ENCODE data around the gene PRX.
"Not testable (repeated sequence)": the region's sequence is repeated elsewhere in the genome, so short reads cannot be mapped to it uniquely, and the experiment has no call there.

The PRX gene

DNA sequence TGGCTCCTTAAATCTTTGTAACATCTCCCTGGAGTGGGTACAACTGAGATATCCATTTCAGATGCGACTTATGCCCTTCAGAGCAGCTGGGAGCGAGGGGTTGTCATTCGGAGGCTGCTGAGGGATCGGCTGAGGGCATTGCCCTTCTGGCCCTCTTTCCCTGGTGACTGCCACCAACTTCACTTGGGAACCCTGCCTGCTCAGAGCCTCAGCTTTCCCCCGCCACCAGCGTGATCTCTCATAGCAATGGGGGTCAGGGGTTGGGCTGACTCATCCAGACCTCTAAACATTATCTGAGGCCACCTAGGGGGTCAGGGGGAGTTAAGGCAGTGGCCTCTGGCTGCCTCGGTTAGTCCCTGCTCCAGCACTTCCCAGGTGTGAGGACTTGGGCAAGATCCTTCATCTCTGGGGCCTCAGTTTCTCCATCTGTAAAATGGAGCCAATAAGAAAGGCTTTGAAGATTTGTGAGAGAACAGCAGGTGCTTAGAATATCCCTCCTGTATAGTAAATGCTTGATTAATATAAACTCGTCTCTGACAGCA lies 1.1 kb downstream of the PRX start:
- no peak for DNase-seq

DNA sequence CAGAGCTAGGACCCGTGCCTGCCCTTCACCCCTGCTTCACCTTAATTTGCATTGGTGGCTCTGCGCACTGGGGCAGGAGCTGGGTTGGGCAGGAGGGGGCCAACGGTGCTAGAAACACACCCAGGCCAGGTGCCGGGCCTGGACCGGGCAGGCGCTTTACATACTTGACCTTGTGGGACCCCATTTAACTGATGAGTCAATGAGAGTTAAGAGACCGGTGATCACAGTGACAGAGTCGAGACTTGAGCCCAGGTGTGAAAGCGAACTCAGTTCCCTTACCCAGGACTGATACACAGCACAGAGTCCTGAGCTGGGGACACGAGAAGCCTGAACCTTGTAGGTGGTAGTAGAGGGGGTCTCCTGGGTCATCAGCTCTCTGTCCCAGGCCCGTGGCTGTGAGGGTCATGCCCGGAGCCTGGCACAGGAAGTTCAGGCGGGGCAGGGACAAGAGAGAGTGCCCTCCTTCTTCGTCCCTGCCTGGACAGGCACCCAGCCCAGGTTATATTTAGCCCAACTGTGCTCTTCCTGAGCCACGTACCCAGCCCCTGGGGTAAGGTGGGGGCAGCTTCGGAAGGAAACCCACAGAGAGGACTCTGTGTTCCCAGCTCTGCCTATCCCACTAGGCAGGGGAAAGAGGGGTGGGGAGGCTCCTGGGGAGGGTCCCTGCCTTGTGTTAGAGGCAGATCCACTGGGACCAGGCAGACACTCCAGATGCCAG lies 1.9 kb downstream of the PRX start:
- no peak for DNase-seq

DNA sequence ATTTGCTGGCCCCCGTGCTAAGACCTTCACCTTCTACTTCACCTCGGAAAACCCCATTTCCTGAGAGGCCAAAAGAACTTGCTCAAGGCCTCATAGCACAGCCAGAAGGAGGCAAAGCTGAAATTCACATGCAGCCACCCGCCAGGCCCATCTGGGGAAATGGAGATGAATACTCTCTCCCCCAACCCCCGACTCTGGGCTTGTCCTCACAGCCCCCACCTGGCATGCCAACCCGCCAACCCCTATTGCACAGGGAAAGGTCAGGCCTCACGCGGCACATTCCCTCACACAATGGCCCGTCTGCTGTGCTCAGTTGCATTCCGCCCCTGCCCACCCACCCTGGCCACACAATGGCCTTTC lies 3.2 kb downstream of the PRX start:
- no peak for DNase-seq

DNA sequence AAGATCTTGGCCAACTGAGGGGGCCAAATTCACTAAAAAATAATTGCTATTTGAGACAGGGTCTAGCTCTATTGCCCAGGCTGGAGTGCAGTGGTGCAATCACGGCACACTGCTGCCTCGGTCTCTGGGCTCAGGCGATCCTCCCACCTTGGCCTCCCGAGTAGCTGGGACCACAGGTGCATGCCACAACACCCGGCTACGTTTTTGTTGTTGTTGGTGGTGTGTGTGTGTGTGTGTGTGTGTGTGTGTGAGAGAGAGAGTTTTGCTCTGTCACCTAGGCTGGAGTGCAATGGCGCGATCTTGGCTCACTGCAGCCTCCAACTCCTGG lies 4.6 kb downstream of the PRX start:
- not testable (repeated sequence) for DNase-seq

DNA sequence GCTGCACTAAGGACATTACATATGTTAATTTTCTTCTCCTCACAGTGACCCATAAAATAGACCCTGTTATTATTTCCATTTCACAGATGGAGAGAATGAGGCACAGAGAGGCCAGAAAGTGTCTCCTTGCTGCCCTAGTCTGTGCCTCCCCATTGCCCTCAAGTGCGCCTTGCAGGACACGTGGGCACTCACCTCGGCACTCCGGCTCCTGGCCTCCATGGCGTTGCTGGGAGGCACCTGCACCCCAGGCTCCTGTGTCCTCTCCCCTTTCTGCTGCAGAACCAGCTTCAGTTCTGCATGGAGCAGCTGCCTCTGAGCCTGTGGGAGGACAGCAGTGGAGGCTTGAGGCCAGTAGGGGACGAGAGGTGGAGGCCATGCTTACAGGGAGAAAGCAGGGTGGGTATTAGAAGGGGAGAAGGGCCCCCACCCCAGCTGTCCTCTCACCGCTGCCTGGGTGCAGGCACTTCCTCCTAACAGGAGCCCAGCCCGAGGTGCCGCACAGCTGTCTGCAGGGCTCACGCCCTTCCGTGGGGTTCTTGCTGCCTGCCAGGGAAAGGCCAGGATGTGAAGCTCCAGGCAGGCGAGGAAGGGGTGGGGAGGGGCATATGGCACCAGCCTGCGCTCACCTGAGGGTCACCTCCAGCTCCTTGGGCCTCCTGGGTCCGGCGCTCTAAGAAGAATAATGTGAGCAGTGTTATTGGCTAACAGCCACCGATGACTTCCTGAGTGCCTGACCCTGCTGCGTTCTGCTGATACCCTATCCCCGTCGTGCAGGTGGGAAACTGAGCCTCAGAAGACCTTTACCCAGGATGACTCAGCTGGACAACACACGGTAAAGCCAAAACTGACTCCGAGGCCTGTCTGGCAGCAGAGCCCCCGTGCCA lies 5.2 kb downstream of the PRX start:
- DNase-seq = no peak

DNA sequence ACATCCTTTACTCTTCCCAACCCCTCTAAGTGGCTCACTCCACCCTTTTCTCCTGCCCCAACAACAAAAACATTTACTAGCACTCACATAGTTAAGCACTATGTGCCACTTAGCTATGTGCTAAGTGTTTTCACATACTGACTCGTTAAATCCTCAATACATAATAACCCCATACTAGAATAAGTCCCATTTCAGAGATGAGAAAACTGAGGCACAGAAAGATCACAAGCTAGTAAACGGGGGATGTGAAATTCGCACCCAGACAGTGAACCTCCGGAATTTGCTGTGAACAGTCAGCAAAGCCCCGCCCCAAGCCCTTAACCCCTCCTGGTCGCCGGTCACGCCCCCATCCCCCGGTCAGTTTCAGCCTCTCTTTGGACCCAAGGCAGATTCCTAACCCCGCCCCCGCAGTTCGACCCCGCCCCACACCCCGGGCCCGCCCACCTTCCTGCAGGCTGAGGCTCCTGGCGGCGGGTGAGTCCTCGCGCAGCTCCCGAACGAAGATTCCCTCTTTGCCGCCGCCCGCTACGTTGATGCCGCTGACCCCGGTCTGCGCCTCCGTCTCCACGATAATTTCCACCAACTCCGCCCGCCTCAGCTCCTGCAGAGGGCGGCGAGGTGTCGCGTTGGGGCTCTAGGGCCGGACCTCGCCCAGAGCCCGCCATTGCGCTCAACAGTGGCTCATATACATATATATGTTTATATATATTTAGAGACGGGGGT lies 9.8 kb downstream of the PRX start:
- peak; percentile 86 for DNase-seq

DNA sequence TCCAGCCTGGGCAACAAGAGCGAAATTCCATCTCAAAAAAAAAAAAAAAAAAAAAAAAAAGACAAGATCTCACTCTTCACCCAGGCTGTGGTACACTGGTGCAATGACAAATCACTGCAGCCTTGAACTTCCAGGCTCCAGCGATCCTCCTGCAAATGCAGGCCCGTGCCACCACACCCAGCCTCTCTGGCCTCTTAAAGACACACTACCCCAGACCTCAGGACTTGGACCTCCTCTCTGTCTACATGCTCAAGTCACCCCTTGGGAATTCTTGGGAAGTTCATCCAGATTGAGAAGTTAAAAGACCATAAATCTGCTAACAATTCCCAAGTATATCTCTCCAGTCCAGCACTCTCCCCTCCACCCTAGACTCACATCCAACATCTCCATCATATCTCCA lies 12.6 kb downstream of the PRX start:
- peak; percentile 13 for DNase-seq

DNA sequence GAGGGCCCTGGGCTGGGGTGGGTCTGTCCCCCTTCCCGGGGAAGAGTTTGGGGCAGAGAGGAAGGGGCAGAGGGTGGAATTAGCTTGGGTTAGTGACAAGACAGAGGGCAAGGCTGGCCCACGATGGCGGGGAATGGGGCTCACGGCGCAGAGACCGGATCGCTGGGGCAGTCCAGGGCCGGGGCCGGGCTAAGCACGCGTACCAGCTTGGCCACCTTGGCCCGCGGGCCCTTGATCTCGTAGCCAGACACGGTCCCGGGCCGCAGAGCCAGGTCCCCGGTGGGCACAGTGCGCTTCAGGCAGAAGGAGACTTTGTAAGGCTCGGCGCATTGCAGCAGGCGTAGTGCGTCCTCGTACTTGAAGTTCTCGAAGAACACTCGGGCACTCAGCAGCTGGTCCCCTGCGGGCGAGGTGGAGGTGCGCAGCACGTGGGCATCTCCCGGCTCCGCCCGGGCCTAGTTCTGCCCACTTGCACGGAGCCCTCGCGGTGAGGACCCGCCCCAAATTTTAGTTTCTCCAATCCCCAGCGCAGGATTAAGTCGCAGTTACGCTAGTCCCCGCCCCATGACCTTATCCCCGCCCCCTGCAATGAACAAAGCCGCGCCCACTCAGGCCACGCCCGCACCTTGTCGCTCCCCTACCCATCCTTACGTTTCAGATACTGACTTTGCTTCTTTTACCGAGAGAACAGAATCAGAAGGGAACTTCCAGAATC lies 14.6 kb downstream of the PRX start:
- peak; percentile 27 for DNase-seq

DNA sequence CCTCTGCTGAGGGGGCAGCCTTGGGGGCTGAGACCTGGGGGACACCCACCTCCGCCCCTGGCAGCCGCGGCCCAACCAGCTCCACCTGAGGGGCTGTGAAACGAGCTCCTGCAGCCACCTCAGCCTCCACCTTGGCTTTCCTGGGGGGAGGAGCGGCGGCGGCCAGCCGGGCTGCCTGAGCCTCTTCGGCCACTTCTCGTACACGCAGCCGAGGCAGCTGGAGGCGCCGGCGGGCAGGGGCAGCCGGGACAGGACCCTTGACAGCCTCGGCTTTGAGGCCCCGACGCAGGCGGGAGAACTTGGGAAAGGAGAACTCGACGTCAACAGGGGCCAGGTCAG lies 15.6 kb downstream of the PRX start:
- DNase-seq = no peak

DNA sequence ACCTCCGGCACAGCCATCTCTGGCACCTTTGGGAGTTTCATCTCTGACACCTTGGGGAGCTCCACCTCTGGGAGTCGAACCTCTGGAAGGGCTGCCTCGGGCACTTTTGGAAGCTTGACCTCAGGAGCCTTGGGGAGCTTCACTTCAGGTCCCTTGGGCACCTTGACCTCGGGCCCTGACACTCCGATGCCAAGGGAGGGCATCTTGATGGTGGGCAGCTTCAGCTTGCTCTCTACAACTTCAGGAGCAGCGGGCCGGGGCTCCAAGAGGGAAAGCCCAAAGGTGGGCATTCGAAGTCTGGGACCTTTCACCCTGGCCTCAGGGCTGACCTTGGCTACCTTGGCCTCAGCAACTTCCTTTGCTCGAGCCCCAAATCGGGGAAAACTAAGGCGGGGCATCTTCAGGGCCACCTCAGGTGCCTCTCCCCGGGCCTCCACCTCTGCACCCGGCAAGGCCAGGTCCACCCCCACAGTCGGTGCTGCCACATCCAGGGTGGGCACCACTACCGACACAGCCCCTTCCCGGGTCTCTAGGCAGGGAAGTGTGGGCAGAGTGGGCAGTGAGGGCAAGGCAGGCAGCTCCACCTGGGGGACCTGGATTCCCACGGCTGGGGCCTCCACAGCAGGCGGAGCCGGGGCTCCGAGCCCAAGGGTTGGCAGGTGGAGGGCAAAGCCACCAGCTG lies 16.2 kb downstream of the PRX start:
- DNase-seq = no peak

DNA sequence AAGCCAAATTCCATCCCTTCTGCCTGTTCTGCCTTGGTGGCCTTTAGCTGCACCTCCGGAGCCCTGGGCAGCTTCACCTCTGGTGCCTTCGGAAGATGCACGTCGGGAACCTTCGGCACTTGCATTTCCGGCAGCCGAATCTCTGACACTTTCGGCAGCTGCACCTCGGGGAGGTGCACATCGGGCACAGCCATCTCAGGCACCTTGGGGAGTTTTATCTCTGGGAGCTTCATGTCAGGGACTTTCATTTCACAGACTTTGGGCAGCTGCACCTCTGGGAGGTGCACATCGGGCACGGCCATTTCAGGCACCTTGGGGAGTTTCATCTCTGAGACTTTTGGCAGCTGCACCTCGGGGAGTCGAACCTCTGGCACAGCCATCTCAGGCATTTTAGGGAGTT lies 17.2 kb downstream of the PRX start:
- no peak for DNase-seq

DNA sequence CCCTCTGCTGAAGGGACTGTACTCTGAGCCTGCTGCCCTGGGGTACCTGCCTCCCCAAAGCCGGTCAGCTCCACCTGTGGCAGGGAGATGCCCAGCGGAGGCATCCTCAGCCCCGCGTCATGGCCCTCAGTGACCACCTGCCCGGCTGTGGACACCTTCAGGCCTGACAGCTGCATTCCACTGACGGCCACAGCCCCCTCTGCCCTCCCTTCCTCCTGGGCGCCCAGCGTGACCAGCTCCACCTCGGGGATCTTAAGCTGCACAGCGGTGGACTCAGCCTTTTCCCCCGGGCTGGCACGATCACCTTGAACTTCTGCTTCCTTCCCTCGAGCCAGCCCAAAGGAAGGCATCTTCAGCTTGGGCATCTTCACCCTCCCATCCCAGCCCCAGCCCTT lies 18.4 kb downstream of the PRX start:
- DNase-seq = no peak

DNA sequence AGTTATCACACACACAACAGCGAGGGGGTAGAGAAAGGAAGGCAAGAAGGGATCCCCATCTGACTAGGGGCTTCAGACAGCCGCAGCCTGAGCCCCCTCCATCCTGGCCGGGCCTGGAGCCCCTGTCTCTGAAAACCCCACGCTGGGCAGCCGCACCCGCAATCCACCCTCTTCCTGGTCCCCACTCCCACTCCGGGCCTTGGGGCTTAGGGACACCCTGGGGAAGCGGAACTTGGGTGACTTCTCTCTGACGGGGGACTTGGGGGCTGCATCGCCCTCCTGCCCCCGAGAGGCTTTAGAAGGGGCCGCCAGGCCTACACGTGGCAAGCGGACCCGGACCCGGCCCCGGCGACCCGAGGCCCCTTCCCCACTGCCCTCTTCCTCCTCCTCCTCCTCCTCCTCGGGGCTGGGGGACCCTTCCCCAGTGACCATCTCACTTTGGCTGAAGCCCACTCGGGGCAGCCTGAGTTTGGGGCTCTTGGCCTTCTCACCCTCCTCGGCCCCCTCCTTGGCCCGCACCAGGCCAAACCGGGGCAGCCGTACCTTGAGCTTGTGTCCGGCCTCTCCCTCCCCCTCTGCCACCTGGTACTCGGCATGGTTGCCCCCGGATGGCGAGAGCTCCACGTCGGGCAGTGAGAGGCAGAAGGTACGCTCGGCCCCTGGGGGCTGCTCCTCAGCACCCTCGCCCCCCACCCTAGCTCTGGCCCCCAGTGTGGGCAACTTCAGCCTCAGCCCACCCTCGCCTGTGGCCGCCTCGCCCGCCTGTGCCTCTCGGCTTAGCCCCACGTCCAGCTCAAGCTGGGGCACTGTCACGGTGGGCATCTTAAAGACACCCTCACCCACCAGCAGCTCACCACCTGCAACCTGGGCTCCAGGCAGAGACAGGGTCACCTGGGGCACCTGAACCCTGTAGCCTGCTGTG lies 19.0 kb downstream of the PRX start:
- no peak for DNase-seq

DNA sequence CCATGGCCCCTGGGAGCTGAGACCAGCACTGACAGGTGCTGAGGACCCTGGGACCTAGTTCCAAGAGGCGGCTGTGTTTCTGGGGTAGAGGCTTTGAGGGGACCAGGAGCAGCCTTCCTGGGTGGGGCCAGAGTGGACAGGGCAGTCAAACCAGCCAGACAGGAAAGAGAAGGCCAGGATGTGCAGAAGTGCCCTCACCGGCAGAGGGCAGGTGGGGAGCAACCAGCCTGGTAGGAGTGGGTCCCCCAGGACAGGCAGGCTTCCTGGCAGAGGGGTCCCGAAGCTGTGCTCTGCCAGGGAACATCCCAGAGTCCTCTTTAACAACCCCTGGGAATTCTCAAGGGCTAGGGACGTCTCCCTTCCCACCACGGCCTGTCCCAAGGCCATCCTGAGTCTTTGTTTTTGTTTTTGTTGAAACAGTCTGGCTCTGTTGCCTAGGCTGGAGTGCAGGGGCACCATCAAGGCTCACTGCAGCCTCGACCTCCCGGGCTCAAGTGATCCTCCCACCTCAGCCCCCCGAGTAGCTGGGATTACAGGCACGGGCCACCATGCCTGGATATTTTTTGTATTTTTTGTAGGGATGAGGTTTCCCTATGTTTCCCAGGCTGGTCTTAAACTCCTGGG lies 20.2 kb downstream of the PRX start:
- DNase-seq = no peak

DNA sequence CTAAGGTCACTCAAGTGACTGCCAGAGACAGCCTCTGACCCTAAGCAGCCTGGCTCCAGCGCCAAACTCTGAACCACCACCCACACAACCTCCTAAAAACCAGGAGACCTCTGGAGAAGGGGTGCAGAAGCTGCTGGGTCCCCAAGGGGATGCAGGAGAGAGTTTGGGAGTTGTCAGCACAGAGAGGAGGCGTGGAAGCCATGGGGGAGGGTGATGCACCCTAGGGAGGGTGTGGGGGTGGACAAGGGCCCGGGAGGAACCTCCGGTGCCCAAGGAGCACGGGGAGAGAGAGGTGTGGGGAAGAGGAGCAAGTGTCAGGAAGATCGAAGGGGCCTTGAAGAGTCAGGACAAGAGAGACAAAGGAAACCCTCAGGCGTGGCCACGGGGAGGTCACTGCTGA lies 21.1 kb downstream of the PRX start:
- no peak for DNase-seq

DNA sequence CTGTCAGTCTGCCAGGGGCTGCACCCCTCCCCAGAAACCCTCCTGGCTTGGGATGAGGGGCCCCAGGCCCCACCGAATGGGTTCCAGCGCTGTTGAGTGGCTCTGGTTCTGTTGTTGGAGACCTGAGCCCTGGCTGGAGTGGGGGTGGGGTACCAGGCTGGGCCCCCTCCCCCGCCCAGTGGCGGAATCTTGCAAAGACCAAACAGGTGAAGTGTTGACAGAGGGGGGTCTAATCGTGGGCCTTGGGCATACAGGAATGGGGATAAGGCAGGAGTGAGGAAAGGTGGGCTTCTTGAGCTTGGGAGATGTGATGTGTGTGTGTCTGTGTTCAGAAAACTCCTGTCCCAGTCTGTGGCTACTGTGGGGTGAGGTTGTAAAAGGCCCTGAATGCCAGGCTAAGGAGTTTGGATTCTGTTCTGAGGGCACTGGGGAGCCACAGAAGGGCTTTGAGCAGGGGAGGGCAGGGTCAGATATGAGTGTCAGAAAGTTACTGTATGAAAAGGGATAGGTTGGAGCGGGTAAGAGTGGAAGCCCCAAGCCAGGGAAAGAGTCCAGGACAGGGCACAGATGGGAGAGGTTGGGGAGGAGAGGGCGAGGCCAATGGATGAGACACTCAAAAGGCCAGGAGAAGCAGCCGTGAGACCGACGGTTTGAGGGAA lies 23.0 kb downstream of the PRX start, which contains the start of gene HIPK4:
TSS of gene HIPK4 (minus strand) at position 98 of the 659 bp plus-strand sequence. CDS start 279 bp downstream, outside the sequence.
- no peak for DNase-seq

DNA sequence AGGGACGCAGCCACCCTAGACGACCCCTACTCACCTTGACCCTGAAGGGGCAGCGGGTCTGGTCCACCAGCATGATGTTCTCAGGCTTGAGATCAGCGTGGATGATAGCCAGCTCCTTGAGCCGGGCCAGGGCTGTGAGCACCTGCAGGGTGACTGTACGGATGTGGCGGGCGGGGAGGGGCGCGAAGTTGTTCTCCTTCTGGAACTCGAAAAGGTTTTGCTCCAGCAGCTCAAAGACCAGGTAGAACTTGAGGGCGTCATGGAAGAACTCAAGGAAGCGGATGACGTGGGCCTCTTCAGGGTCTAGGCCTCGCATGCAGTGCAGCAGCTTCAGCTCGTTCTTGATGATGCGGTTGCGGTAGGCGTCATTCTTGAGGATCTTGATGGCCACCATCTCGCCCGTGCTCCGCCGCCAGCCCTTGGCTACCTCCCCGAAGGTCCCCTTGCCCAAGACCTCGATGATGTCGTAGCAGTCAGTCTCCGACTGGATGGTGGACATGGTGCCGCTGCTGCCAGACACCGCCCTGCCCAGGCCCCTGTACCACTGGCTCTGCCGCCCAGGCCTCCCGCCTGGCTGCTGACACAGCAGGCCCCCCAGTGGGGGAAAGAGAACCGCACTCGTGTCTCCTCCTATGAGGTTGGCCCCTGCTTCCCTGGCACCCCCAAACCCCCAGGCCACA lies 23.6 kb downstream of the PRX start:
- DNase-seq = no peak

DNA sequence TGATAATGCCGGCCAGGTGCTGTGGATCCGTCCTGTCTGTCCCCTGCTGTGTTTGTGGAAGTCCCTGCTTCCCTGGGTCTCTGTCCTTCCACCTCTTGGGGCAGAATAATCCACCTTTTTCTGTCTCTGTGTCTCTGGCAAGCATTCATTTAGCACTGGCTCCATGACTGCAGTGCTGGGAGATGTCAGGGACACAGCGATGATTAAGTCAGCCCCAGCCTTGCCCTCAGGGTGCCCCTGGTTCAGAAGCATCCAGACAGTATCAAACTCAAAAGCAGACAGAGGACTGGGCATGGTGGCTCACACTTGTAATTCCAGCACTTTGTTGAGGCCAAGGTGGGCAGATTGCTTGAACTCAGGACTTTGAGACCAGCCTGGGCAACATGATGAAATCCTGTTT lies 24.7 kb downstream of the PRX start:
- no peak for DNase-seq

DNA sequence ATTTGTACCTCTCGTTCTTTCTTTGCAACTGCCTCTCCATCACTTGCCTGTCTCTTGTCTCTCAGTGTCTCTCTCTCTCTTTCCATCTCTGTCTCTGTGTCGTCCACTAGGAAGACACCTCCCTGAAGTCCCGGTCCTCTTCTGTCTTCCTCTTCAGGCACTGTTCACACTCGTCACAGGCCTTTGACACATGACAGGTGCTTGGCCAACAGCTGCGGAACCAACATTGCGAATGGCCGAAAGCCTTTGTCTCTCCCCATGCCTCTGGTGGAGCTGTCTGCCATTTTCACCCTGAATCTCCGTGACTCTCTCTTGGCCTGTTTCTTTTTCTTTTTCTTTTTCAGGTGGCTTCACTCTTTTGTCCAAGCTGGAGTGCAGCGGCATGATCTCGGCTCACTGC lies 26.0 kb downstream of the PRX start:
- DNase-seq = no peak

Measured in fibroblast of upper back skin (primary cell).